Cardiac septum (tissue), 1 donor: ENCODE data around the gene KSR2. TPM values are rescaled to one million over a fixed set of nuclear protein-coding genes. Genes with fewer than 3 reads are reported as not detected.

Source experiments
- DNase-seq: peaks from one replicate; pipeline ENCODE4 v3.0.0-alpha.2; 2020; ENCODE audit warnings: low spot score
- intact Hi-C: fragments of 100-400 bp; cut with DNase I; formaldehyde crosslinking; loops from one replicate; pipeline ENCODE4 v1.14.0; 2022
- total RNA-seq: library from RNA; stranded (reverse); fragmentation: NEBNext Ultra II Directional; extraction: Animal tissue kit (Norgen Biotek cat#: 25700); gene quantifications from one replicate; pipeline ENCODE4 v1.2.1, GENCODE V29; 2021
- donor health status: DM: no; HTN: no; CAD: no.

The KSR2 gene
- total RNA-seq, 1 donor from 2014 or later = not detected

DNA sequence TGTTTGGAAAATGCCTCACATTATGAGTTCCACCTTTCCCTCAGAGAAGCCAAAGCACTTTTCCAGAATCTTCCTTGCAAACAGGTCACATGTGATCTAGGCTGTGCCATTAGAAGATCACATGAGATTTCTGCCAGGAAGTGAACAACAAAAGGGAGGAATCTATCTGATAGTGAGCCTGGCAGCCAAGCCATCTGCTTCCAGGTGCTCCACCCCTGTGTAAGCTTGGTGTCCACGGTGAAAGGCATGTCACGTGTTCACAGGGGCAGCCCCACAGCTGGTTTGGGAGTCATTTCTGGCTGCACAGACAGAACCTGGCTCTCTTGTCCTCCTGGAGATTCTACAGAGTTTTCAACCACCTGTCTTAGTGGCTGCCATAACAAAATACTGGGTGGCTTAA is 3.5 kb upstream of the KSR2 start:
- no peak for DNase-seq
- intact Hi-C loops = no loop called here

DNA sequence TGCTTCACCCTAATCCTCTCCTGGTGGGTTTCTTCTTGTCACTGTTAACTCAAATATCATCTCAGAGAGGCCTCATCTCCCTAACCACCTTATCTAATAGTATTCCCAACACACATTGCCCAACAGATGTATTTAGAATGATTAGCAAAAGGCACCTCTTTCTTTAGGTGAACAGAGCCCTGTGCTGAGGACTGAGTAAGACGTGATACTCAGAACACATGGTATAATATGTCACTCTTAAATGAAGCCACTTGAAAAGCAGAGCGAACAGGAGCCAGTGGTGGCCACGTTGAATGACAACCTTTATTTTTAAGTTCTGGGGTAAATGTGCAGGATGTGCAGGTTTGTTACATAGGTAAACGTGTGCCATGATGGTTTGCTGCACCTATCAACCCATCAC is 1.5 kb upstream of the KSR2 start:
- DNase-seq = no peak
- intact Hi-C loops = no loop called here

DNA sequence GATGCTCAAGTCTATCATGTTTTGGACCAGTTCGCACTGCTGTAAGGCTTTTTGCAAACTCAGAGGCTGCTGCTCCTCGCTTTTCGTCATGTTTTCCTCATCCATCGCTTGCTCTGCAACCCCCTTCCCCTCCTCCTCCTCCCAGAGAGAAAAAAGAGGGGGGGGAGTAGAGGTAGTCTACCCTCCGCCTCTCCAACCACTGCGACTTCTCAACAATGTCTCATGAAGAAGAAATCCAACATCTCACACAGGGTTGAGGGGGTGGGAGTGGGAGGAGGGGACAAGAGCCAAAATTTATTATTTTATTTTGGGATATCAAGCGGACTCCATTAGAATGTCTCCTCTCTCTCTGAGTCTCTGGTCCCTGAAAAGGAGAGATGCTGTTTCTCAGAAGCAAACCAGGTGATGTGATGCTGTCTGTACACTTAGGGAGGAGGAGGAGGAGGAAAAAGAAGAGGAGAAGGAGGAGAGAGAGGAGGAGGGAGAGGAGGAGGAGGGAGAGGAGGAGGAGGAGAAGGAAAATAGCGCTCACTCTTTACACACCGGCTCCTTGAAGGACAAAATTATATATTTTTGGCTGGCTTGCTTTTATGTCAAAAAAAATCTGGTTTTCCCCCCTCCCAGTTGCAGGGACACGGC is 520 bp downstream of the KSR2 start:
- intact Hi-C loops = no loop called here
- DNase-seq = no peak

DNA sequence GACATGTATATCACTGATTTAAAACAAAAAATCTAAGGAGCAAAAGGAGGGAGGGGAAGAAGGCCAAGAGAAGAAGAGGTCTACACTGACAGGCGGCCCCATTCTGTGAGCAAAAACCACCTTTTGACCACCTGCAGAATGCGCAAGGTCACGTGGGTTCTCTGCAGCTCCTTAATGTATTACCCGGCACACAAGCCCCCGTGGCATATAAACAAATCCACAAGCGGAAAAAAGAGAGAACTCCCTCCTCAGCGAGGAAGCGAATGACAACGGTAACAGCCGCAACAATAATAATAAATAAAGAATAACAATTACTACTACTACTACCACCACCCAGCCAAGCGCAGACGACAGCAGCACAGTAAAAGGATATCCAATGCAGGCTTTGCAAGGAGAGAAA is 1.3 kb downstream of the KSR2 start:
- intact Hi-C loops = no loop called here
- no peak for DNase-seq

DNA sequence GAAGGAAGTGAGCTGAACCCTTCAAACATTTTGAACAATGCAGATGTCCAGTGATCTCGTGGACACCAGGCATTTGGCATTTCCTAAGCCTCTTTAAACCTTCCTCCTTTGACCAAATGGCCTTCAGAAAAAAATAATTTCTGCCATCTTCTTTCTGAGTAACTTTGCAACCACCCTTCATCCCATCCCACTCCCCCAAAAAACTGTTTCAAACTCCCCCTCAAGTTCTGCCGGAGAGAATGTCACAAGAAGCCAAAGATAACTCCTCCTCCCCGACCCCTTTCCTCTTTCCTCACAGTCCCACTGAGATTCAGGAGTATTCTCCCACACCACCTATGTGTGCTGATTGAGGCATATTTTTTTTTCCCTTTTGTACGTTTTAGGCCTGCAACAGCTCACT is 1.7 kb downstream of the KSR2 start:
- no peak for DNase-seq
- intact Hi-C loops = no loop called here

DNA sequence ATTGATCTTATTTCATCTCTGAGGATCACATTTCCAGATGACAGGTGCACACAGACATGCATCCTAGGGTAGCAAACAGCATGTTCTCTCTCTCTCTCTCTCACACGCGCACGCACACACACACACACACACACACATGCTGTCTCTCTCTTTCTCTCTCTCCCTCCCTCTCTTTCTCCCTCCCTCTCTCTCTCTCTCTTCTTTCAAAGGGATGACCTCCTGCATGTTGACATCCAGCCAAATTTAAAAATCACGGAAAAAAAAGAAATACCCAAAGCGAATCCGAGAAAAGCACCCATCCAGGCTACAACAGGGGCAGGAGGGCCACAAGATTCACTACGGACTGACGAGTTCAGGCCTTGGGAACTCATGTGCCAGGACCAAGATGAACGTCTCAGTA is 2.3 kb downstream of the KSR2 start:
- intact Hi-C loops = no loop called here
- no peak for DNase-seq

DNA sequence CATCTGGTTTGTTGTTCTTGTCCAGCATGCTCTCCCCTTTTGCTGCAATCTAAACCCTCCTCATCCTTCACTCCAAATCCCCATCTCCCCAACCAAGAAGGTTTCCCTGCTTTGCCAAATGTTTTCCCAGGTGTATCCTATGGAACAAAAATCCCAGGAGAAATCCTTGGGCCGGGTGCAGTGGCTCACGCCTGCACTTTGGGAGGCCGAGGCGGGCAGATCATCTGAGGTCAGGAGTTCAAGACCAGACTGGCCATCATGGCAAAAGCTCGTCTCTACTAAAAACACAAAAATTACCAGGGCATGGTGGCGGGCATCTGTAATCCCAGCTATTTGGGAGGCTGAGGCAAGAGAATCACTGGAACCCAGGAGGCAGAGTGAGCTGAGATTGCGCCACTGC is 5.0 kb downstream of the KSR2 start:
- intact Hi-C loops = no loop called here
- no peak for DNase-seq

DNA sequence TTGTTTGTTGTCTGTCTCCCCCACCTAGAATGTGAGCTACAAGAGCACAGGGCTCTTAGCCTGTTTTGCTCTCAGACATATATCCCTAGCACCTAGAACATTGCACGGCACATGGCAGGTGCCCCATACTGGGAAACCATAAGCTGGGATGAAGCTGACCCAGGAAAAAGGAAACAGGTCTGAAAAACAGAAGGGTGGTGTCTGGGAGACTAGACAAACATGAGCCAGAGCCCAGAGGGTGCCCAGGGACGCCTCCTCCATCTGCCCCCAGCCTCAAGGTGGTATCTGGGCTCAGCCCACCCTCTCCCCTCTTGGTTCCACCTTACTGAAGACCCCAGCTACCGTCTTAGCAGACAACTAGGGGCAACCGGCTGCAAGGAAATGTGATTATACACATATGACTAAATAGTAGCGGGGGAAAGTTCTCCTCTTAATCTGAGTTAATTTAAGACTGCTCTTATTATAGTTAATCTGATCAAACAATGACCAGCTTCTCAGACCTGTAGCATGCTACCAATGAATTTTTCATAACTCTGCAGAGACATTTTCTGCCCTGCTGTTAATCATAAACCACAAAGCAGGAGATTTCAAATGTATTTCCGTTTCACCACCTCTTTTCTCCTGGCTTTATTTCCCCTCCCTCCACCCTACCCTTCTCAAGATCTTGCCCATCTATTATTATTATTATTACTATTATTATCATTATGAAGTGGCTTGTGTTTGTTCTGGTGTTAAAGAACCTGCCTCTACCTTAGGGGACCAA is 31.9 kb downstream of the KSR2 start:
- intact Hi-C loops = no loop called here
- DNase-seq = no peak

DNA sequence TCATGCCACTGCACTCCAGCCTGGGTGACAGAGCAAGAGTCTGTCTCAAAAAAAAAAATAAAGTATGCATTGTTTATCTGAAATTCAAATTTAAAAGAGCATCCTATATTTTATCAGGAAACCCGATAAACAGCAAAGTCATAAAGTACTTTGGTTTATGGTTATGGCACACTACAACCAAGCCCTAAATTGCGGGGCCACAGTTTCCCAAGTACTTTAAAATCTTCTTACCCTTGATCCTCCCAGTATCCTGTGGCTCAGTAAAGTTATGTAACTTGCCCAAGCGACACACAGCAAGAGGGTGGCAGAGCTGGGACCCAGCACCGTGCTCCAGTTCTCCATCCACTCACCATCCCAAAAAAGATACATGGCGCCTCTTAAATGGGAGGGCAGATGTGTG is 35.2 kb downstream of the KSR2 start:
- intact Hi-C loops = no loop called here
- DNase-seq = no peak

DNA sequence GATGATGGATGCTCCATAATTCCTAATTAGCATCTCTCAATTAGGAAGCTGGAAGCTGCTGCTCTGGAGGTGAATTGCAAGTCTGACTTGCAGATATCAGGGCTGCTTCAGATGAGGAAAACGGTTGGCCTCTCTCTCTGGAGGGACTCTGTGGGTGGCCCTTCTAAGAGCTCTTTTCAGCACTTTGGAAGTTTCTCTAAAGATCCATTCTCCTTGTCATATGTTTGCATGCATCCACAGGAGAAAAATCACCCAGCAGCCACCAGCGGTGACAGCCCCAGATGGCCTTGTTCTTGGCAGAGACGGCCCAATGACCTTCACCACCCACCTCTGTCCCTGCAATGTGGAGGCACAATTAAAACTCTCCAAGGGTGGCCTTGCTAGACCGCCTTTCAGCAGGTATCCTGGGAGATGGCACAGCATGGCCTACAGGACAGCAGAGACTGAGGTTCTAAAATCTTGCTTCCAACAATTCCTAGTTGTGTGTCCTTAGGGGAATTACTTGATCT is 42.3 kb downstream of the KSR2 start:
- intact Hi-C loops = no loop called here
- no peak for DNase-seq

DNA sequence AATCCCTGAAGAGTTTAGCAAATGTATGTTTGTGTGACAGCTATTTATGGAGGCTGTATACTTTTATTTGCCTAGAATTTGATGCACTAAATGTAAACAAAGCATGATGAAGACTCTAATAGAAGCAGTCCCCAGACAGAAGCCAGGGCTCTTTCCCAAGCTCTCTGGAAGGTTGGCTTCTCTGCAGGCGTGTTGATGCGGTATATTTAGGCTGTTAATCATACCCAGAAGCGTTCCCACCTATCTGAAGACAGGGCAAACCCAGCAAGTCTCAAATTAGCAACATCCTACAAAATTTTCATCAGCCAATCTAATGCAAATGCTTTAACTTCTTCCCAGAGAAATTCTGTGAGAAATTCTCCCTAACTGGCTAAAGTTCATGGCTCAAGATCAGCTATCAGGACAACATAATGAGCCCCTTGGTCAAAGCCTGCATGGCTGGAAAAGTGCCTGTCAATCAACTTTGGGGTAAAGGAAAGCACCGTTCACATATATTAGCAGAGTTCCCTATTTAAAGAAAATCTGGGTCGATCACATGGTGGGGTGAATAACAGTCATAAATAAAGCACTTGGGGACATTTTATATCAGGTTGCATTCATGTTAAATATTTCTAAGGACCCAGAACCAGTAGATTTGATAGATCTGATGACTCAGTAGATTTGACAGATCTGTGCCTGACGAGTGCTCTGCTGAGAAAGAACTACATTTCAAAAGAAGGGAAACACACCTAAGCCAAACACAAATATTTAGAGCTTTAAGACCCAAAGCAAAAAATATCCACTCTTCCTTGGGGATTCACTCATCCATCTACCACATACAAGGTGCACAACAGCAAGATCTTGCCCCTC is 46.6 kb downstream of the KSR2 start:
- intact Hi-C loops = no loop called here
- no peak for DNase-seq

DNA sequence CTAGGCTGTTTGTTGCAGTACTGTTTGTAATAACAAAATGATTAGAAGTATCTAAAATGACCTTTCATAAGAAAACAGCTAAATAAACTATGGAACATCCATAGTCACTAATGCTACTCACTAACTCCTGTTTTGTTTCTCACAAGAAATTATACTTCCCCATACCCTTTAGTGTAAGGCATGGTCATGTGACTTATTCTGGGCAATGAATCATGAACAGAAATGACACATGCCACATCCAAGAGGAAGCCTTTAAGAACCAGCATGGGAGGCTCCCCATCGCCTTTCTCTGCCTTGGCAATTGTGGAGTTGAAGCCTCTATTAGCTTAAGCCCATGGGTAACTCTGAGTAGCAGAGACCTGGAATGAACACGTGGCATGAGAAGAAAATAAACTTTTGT is 49.3 kb downstream of the KSR2 start:
- no peak for DNase-seq
- intact Hi-C loops = no loop called here

DNA sequence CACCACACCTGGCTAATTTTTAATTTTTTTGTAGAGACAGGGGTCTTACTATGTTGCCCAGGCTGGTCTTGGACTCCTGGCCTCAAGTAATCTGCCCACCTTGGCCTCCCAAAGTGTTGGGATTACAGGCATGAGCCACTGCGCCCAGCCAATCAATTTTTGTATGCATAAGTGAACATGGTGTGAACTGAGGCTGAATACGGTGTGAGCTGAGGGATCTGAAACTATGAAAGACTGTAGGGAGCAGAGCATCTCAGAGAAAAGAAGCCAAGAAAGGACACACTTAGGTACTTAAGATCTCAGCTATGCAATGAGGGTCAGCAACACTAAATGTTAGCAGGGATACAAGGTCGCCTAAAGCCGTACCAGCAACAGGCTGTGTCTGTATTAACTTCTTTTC is 54.1 kb downstream of the KSR2 start:
- no peak for DNase-seq
- intact Hi-C loops = no loop called here

DNA sequence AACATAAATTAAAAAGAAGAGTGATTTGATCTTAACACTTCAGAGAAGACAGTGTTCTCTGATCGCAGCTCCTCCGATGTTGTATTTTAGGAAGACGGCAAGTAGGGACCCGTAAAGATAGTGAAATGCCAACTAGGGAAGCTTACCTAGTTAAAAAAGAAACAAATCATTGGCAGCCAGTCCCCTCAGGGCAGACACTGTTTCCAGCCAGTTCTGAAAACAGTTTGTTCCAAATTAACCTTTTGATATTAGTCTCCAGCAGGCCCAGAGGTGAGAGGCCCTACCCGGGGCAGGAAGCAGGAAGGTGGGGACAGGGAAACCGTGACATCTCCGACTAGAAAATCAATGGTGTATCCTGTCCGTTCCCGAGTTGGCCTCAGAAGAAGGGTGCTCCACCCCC is 56.0 kb downstream of the KSR2 start:
- intact Hi-C loops = no loop called here
- DNase-seq = no peak

DNA sequence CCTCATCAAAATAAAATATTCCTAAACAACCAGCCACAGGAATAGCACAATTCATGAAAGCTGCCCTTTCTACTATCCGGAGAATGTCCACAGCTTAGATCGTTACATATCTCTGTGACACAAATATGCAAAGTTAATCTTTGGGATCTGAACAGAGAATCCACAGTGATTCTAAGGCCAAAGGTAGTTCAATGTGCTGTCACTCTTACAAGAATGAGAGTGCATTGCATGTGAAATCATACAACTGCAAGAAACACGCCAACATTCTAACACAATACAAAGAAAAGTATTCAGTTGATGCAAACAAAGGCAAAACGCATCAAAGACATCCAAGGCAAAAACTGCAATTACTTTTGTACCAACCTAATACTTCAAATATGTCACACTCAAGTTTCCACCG is 60.4 kb downstream of the KSR2 start:
- intact Hi-C loops = no loop called here

DNA sequence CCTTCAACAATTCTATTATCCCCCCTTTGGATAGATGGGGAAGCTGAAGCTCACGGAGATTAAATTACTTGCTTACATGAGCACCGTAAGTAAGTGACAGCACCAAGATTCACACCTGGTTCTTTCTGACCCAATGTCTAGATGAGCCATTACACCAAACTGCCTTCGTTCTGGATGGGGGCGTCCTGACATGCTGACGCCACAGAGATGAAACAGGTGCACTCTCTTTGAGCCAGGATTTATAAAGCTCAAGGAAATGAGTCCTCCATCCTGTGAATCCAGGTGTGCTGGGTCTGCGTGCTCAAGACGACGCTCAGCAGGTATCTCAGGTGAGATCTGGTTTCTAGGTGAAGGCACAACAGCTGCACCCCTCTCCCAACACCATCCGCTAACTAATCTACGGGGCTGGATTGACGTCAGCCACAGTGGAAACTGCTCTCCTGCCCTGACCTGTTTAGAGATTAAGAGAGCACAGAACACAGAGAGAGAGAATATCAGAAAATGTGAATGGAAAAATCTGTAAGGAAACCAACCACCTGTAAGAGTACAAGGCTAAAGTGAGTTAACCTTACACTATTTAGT is 61.6 kb downstream of the KSR2 start:
- intact Hi-C loops = no loop called here
- DNase-seq = no peak

More for the DNA sequence above, 60.4 kb downstream of the KSR2 start:
- no peak for DNase-seq

DNA sequence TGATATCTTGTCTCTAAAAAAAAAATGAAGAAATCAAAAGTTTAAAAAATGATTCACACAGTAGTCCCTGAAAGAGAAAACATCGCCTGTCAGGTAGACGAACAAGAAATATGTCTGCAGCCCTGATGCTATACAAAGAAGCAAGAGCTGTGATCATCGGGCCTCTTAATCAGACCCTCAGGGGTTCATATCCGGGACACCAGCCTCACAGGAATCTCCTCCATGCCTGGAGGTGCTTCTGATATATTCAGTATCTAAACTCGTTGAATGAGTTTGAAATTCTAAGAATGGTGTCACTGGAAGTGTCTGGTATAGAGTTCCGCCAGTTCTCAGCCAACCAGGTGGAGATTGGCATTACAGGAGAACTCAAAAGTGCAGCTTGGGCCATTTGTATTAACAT is 64.7 kb downstream of the KSR2 start:
- no peak for DNase-seq
- intact Hi-C loops = no loop called here

DNA sequence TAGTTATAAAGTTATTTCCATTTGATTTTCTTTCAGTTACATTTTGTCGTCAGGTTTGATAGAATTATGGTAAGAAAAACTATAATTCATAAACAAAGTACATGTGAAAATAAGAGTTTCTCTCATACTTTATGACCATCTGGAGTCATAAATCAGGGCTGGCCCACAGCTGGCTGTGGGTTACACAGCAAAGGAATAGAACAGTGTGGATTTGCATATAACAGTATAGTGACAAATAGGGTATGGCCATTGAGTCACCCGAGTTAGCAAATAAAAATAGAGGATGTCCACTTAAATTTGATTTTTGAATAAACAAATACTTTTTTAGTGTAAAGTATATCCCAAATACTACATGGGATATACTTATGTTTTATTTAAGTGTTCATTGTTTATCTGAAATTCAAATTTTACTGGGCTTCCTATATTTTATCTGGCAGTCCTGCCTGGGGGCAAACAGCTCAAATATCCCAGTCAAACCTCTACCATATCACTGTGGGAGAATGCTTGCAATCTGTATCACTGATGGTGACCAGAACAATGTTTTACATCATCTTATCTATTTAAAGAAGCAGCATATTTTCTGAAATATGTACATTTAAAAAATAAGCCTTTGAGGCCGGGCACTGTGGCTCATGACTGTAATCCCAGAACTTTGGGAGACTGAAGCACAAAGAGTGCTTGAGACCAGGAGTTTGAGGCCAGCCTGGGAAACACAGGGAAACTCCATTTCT is 65.5 kb downstream of the KSR2 start:
- DNase-seq = no peak
- intact Hi-C loops = no loop called here

DNA sequence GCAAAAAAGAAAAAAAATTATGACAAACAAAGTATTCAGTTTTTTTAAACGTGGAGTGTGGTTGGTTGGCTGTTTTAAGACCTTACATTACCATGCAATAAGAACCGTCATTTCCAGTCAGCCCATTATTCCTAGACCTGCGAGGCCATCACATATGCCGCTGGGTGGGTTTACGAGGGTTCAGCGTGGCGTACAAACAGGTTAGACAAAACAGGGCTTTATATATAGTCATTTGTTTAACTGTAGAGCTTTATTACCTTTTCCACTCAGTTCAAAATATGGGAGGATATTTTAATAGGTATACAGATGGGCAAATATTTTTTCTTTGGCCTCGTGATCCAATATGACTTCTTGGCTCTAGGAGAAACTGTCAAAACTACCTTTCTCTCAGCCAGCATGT is 67.2 kb downstream of the KSR2 start:
- DNase-seq = no peak
- intact Hi-C loops = no loop called here

DNA sequence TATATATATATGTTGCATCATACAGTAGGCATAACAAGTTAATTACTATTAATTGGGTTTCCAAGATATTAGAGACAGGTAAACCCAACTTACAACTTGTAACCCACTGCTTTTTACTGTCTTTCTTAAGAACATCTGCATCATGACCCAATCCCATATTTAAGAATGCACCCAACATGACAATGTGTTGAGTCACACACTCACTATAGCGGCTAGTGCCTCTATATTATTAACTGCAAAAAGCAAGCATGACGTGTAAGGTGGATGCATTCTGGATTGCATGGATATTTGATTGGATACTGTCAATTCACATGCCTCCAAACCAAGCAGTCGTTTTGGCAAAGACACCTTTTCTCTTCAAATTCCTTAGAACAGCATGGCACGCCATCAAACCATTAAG is 68.2 kb downstream of the KSR2 start:
- intact Hi-C loops = no loop called here
- no peak for DNase-seq
